HCT116 (cell line): ENCODE data around the gene HOXB7. TPM values are rescaled to one million over a fixed set of nuclear protein-coding genes. Genes with fewer than 3 reads are reported as not detected.

Experiments
- ATAC-seq: fragments of 200-7000 bp; cut with Tn5 transposase; 2 replicates; pipeline ENCODE4 v1.9.1; 2020; ENCODE audit warnings: mild to moderate bottlenecking, moderate library complexity
- BruUV-seq: library from RNA; stranded (reverse); fragments of 400-500 nt; replicated peaks from 2 replicates; lab custom pipeline; 2021; lab: Mats Ljungman, UMichigan
- CTCF ChIA-PET: fragments of 300-600 bp; sonication (Branson Sonifier 250); formaldehyde crosslinking; loops from one replicate; lab custom pipeline; 2021; ENCODE audit warnings: antibody characterized with exemption; lab: Charles Lee
- POLR2A ChIA-PET: fragments of 300-600, 350-600 bp; sonication (Branson Sonifier 250); formaldehyde crosslinking; loops from one replicate; lab custom pipeline; 2021; ENCODE audit warnings: antibody characterized with exemption; lab: Charles Lee
- RAD21 ChIA-PET, 2 experiments: fragments of 300-600 bp; sonication (Branson Sonifier 250); formaldehyde crosslinking; loops; one replicate each; lab custom pipeline; 2023; ENCODE audit warnings: low total read pairs in 2 of 2; ENCODE audit not compliant: uncharacterized antibody in 2 of 2, unreplicated experiment in 2 of 2, low non-redundant PET in 1 of 2; lab: Charles Lee
- DNase-seq: peaks from one replicate; pipeline ENCODE4 v3.0.0-alpha.2; 2010; ENCODE audit warnings: low read depth, low spot score
- H2AFZ ChIP-seq: fragments of 200-600 bp; shearing (Covaris generic), sonication (generic); 2 replicates; pipeline ENCODE4 v1.6.1; 2017; ENCODE audit warnings: low read depth, mixed run types, mixed read lengths, antibody characterized with exemption, low read length; ENCODE audit not compliant: poor library complexity, severe bottlenecking
- H3K27ac ChIP-seq: 2 replicates; pipeline ENCODE4 v1.5.1; 2012; ENCODE audit warnings: low read depth, low read length
- H3K27me3 ChIP-seq: fragments of 200-600 bp; sonication (generic); 2 replicates; pipeline ENCODE4 v1.6.1; 2016; ENCODE audit warnings: mixed run types, low read length, mixed read lengths; ENCODE audit not compliant: insufficient read depth
- H3K36me3 ChIP-seq, 2 experiments: fragments of 200-500 bp in 1 of 2; fragments of 200-600 bp in 1 of 2; sonication (Bioruptor generic) in 1 of 2; sonication (generic) in 1 of 2; 2 replicates each; pipeline versions ENCODE4 v1.5.1 to v1.6.1; 2014 to 2016; ENCODE audit warnings: low read length in 2 of 2, inconsistent platforms in 1 of 2, mixed read lengths in 1 of 2, mixed run types in 1 of 2; ENCODE audit not compliant: insufficient read depth in 2 of 2, control insufficient read depth in 1 of 2
- H3K4me1 ChIP-seq, 2 experiments: fragments of 200-600 bp in 1 of 2; sonication (generic) in 1 of 2; 2 replicates each; pipeline versions ENCODE4 v1.5.1 to v1.6.1; 2012 to 2017; ENCODE audit warnings: low read length in 2 of 2, inconsistent platforms in 1 of 2, mild to moderate bottlenecking in 1 of 2, mixed read lengths in 1 of 2, mixed run types in 1 of 2, moderate library complexity in 1 of 2; ENCODE audit not compliant: insufficient read depth in 2 of 2, control insufficient read depth in 1 of 2
- H3K4me2 ChIP-seq: fragments of 200-600 bp; sonication (generic); 2 replicates; pipeline ENCODE4 v1.6.1; 2017; ENCODE audit warnings: mixed run types, low read length, mixed read lengths
- H3K4me3 ChIP-seq, 2 experiments: fragments of 200-600 bp in 1 of 2; sonication (generic) in 1 of 2; replicated peaks in 1 of 2; 2 replicates each; pipeline ENCODE4 v1.5.1; 2011 to 2016; ENCODE audit warnings: low read length in 2 of 2, control low read depth in 1 of 2, low read depth in 1 of 2, mild to moderate bottlenecking in 1 of 2, mixed read lengths in 1 of 2, mixed run types in 1 of 2
- H3K79me2 ChIP-seq: fragments of 200-600 bp; sonication (generic); 2 replicates; pipeline ENCODE4 v1.6.1; 2017; ENCODE audit warnings: mild to moderate bottlenecking, mixed run types, low read length, moderate library complexity, mixed read lengths; ENCODE audit not compliant: insufficient read depth
- H3K9ac ChIP-seq: fragments of 200-600 bp; sonication (generic); 2 replicates; pipeline ENCODE4 v1.6.1; 2016; ENCODE audit warnings: low read length, mixed read lengths
- H3K9me2 ChIP-seq: fragments of 200-600 bp; sonication (generic), shearing (Covaris generic); 2 replicates; pipeline ENCODE4 v1.6.1; 2017; ENCODE audit warnings: mixed run types, mild to moderate bottlenecking, moderate library complexity; ENCODE audit not compliant: insufficient read depth
- H3K9me3 ChIP-seq, 2 experiments: fragments of 200-500 bp in 1 of 2; fragments of 200-600 bp in 1 of 2; sonication (Bioruptor generic) in 1 of 2; sonication (generic) in 1 of 2; 2 replicates each; pipeline ENCODE4 v1.6.1; 2014 to 2017; ENCODE audit warnings: low read length in 2 of 2, mixed read lengths in 2 of 2, inconsistent platforms in 1 of 2, low read depth in 1 of 2, mild to moderate bottlenecking in 1 of 2, mixed run types in 1 of 2, moderate library complexity in 1 of 2; ENCODE audit not compliant: control insufficient read depth in 1 of 2, insufficient read depth in 1 of 2
- H4K20me1 ChIP-seq: fragments of 200-600 bp; sonication (generic), shearing (Covaris generic); 2 replicates; pipeline ENCODE4 v1.6.1; 2017; ENCODE audit warnings: mixed run types, mild to moderate bottlenecking, moderate library complexity; ENCODE audit not compliant: insufficient read depth
- JUND ChIP-seq: IDR thresholded peaks from 2 replicates; pipeline ENCODE4 v1.6.1; 2012
- POLR2AphosphoS5 ChIP-seq: IDR thresholded peaks from 2 replicates; pipeline ENCODE4 v1.6.1; 2011; ENCODE audit warnings: mild to moderate bottlenecking, low read depth, low read length, moderate library complexity
- SIN3A ChIP-seq: IDR thresholded peaks from 2 replicates; pipeline ENCODE4 v1.6.1; 2012; ENCODE audit warnings: low read depth
- YY1 ChIP-seq: IDR thresholded peaks from 2 replicates; pipeline ENCODE4 v1.6.1; 2011; ENCODE audit warnings: low read length, low read depth, moderate library complexity, mild to moderate bottlenecking; ENCODE audit not compliant: insufficient replicate concordance; ENCODE audit errors: extremely low read depth
- ZFX ChIP-seq: fragments of 450-650 bp; IDR thresholded peaks from 2 replicates; pipeline ENCODE4 v1.6.1; 2017
- intact Hi-C: fragments of 100-400 bp; cut with micrococcal nuclease; formaldehyde crosslinking; loops from 2 replicates; pipeline ENCODE4 v1.10.0; 2022
- total RNA-seq: library from RNA; stranded (reverse); gene quantifications from one replicate; pipeline ENCODE4 v1.2.1, GENCODE V29; 2021; ENCODE audit not compliant: unreplicated experiment
- TF ChIP-seq, protein P1 (sequence below): IDR thresholded peaks from 2 replicates; pipeline ENCODE4 v1.6.1; 2012
- TF ChIP-seq, protein P2 (sequence below): IDR thresholded peaks from 2 replicates; pipeline ENCODE4 v1.6.1; 2012; ENCODE audit warnings: low read depth

Gene HOXB7
- total RNA-seq, 1 experiment from 2014 or later: 33.6 TPM

DNA sequence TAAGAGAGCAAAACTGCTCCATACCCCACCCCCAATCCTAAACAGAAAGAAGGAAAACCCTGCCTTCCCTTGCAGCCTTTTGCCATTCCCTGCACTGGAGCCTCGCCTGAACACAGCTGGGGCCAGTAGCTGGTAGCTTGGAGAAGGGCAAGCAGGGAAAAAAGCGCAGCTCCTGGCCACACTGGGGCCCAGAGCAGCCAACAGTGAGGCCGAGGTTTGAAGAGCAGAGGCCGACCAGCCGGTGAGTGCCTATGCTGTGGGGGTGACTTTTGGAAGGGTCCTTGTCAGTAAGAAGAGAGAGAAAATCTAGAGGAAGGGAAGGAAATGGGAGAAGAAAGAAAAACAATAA is 18.6 kb upstream of the HOXB7 start:
- no peaks in the 10 kb centered on the region for H3K9me3 ChIP-seq
- BruUV-seq: no TSS peak
- H3K79me2 ChIP-seq: peaks cover 14% of the 10 kb centered on the region
- no peak overlapping the region for H3K9ac ChIP-seq
- H3K9me2 ChIP-seq: no peaks in the 10 kb centered on the region
- ATAC-seq: no peak
- H4K20me1 ChIP-seq: no peaks in the 10 kb centered on the region
- H3K4me3 ChIP-seq: no peak overlapping the region
- no peak overlapping the region for H3K4me2 ChIP-seq
- no peak overlapping the region for H2AFZ ChIP-seq
- DNase-seq: no peak
- no peaks in the 10 kb centered on the region for H3K27me3 ChIP-seq
- ChIA-PET RAD21 (no interaction called here), POLR2A (interaction anchor here (1.4 kb wide), 1 partner anchor 11 kb away, joined by 3 read pairs; no protein-coding TSS in a partner anchor), CTCF (interaction anchor here (1.0 to 1.1 kb wide), 3 partner anchors 10 to 498 kb away, joined by 3 to 5 read pairs (median 4); no protein-coding TSS in a partner anchor)
- intact Hi-C loops: no loop called here
- no peak for TF ChIP-seq ZFX
- no peak for TF ChIP-seq YY1
- TF ChIP-seq, protein P1, sequence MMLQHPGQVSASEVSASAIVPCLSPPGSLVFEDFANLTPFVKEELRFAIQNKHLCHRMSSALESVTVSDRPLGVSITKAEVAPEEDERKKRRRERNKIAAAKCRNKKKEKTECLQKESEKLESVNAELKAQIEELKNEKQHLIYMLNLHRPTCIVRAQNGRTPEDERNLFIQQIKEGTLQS: no peak
- TF ChIP-seq, protein P2, sequence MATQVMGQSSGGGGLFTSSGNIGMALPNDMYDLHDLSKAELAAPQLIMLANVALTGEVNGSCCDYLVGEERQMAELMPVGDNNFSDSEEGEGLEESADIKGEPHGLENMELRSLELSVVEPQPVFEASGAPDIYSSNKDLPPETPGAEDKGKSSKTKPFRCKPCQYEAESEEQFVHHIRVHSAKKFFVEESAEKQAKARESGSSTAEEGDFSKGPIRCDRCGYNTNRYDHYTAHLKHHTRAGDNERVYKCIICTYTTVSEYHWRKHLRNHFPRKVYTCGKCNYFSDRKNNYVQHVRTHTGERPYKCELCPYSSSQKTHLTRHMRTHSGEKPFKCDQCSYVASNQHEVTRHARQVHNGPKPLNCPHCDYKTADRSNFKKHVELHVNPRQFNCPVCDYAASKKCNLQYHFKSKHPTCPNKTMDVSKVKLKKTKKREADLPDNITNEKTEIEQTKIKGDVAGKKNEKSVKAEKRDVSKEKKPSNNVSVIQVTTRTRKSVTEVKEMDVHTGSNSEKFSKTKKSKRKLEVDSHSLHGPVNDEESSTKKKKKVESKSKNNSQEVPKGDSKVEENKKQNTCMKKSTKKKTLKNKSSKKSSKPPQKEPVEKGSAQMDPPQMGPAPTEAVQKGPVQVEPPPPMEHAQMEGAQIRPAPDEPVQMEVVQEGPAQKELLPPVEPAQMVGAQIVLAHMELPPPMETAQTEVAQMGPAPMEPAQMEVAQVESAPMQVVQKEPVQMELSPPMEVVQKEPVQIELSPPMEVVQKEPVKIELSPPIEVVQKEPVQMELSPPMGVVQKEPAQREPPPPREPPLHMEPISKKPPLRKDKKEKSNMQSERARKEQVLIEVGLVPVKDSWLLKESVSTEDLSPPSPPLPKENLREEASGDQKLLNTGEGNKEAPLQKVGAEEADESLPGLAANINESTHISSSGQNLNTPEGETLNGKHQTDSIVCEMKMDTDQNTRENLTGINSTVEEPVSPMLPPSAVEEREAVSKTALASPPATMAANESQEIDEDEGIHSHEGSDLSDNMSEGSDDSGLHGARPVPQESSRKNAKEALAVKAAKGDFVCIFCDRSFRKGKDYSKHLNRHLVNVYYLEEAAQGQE: no peak
- TF ChIP-seq JUND: no peak
- no peak for TF ChIP-seq SIN3A
- TF ChIP-seq POLR2AphosphoS5: 0 out of 2 replicates have a peak, but pooled peaks have one; percentile 10
- peaks cover 14 to 22% of the 10 kb centered on the region in 2 experiments for H3K4me1 ChIP-seq
- H3K36me3 ChIP-seq: peaks cover 0 to under 1% of the 10 kb centered on the region in 2 experiments; a peak in 2 of 4 replicates
- H3K27ac ChIP-seq: no peak overlapping the region
